ENCODE results near the gene JAG2. TPM values are rescaled to one million over a fixed set of nuclear protein-coding genes. Genes with fewer than 3 reads are reported as not detected.
"Not testable (repeated sequence)": the region's sequence is repeated elsewhere in the genome, so short reads cannot be mapped to it uniquely, and the experiment has no call there.

Gene JAG2
- polyA plus RNA-seq, 2 donors = 18.7 to 32.4 TPM

DNA sequence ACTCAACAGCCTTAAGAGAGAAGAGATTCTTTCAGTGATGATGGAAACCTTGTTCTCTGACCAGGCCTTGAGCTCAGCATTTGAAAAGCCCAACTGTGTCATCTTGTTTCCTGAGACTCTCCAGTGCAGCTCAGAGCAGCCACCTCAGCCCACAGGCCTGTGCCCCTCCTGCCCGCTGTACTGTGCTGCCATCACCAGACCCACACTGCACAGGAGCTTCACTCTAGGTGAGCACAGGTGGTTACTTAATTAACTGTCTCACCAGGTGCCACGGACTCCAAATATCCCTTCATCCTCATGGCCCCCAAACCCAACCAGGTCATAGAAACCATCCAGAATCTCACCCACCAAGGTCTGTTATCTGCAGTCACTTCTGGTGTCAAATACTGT is 51.3 kb downstream of the JAG2 start:
- Histone ChIP-seq H3K4me1 (ENCODE audit: control insufficient read depth in 2 of 2, insufficient read depth in 2 of 2, low read length in 1 of 2) (peaks cover 5 to 9% of the 10 kb centered on the region in 2 donors), H3K4me3 (ENCODE audit: low read depth in 1 of 2, low read length in 2 of 2) (no peak overlapping the region), H3K36me3 (ENCODE audit: control insufficient read depth in 2 of 2, insufficient read depth in 2 of 2, low read length in 1 of 2) (no peaks in the 10 kb centered on the region), H3K9me3 (ENCODE audit: control insufficient read depth in 2 of 2, insufficient read depth in 1 of 2, low read depth in 1 of 2, low read length in 1 of 2) (peaks cover 3 to 11% of the 10 kb centered on the region in 2 donors), H3K27me3 (ENCODE audit: control insufficient read depth in 1 of 2, insufficient read depth in 2 of 2, low read length in 2 of 2) (no peaks in the 10 kb centered on the region), H3K27ac (ENCODE audit: low read depth in 2 of 2, low read length in 1 of 2) (no peak overlapping the region)
- 88 to 96% methylated on average over 2 of the region's 2 CpGs for WGBS, 2 donors

DNA sequence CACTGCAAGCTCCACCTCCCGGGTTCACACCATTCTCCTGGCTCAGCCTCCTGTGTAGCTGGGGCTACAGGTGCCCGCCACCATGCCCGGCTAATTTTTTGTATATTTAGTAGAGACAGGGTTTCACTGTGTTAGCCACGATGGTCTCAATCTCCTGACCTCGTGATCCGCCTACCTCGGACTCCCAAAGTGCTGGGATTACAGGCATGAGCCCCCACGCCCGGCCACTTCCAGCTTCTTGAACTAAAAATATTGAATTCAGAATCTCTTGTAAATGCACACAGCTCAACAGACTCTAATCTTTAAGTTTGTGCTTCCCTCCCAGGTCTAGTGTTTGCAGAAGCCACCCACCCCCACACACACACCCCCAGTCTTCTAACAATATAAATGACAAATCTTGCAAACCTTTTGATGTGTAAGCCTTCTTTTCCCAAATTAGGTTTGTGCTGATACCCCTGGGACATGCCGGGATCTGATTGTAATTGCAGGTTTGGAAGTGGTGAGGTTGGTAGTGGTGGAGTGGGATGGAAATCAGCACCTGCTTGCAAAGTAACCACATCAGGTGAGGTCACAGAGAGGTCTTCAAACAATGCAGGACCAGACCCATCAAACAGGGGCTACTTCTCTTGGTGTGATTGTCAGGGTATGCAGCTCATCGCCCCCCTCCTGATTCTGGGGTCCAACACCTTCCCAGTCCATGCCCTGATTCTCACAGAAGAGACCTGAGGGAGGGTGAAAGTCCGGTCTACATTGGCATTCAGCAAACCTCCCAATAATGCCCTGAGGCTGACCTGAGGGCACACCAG is 51.9 kb downstream of the JAG2 start:
- peaks cover 5 to 9% of the 10 kb centered on the region in 2 donors for H3K4me1 ChIP-seq (ENCODE audit: control insufficient read depth in 2 of 2, insufficient read depth in 2 of 2, low read length in 1 of 2)
- no peaks in the 10 kb centered on the region for H3K36me3 ChIP-seq (ENCODE audit: control insufficient read depth in 2 of 2, insufficient read depth in 2 of 2, low read length in 1 of 2)
- WGBS, 2 donors = 85% methylated on average over 12 of the region's 12 CpGs

DNA sequence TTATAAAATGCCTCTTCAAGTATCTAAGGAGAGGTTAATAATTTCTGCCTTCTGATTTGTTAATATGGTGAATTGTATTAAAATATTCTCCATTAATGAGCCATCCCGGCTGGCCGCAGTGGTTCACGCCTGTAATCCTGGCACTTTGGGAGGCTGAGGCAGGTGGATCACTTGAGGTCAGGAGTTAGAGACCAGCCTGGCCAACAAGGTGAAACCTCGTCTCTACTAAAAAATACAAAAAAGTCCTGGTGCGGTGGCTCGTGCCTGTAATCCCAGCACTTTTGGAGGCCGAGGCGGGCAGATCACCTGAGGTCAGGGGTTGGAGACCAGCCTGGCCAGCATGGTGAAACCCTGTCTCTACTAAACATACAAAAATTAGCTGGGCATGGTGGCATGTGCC is 59.3 kb downstream of the JAG2 start:
- not testable (repeated sequence) for H3K9me3 ChIP-seq (ENCODE audit: control insufficient read depth in 2 of 2, insufficient read depth in 1 of 2, low read depth in 1 of 2, low read length in 1 of 2); H3K27me3 ChIP-seq (ENCODE audit: control insufficient read depth in 1 of 2, insufficient read depth in 2 of 2, low read length in 2 of 2); H3K27ac ChIP-seq (ENCODE audit: low read depth in 2 of 2, low read length in 1 of 2); H3K36me3 ChIP-seq (ENCODE audit: control insufficient read depth in 2 of 2, insufficient read depth in 2 of 2, low read length in 1 of 2); H3K4me3 ChIP-seq (ENCODE audit: low read depth in 1 of 2, low read length in 2 of 2); H3K4me1 ChIP-seq (ENCODE audit: control insufficient read depth in 2 of 2, insufficient read depth in 2 of 2, low read length in 1 of 2)
- WGBS, 2 donors = 90 to 91% methylated on average over 8 of the region's 8 CpGs

More for the DNA sequence above, 51.9 kb downstream of the JAG2 start:
- Histone ChIP-seq H3K4me3 (ENCODE audit: low read depth in 1 of 2, low read length in 2 of 2) (no peak overlapping the region), H3K9me3 (ENCODE audit: control insufficient read depth in 2 of 2, insufficient read depth in 1 of 2, low read depth in 1 of 2, low read length in 1 of 2) (peaks cover 3 to 6% of the 10 kb centered on the region in 2 donors), H3K27ac (ENCODE audit: low read depth in 2 of 2, low read length in 1 of 2) (no peak overlapping the region), H3K27me3 (ENCODE audit: control insufficient read depth in 1 of 2, insufficient read depth in 2 of 2, low read length in 2 of 2) (no peaks in the 10 kb centered on the region)

DNA sequence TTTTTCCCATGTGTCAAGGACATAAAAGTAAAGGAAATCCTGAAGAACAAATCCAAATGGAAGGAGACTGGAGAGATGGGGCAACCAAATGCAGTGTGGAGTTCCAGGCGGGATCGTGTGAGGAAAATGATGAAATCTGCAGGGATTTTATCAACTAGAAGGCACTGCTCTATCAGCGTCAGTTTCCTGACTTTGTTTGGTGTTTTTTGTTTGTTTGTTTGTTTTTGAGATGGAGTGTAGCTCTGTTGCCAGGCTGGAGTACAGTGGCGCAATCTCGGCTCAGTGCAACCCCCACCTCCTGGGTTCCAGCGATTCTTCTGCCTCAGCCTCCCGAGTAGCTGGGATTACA is 60.1 kb downstream of the JAG2 start:
- Histone ChIP-seq H3K27ac (ENCODE audit: low read depth in 2 of 2, low read length in 1 of 2) (no peak overlapping the region), H3K4me1 (ENCODE audit: control insufficient read depth in 2 of 2, insufficient read depth in 2 of 2, low read length in 1 of 2) (no peaks in the 10 kb centered on the region), H3K36me3 (ENCODE audit: control insufficient read depth in 2 of 2, insufficient read depth in 2 of 2, low read length in 1 of 2) (no peaks in the 10 kb centered on the region), H3K4me3 (ENCODE audit: low read depth in 1 of 2, low read length in 2 of 2) (no peak overlapping the region), H3K9me3 (ENCODE audit: control insufficient read depth in 2 of 2, insufficient read depth in 1 of 2, low read depth in 1 of 2, low read length in 1 of 2) (no peaks in the 10 kb centered on the region), H3K27me3 (ENCODE audit: control insufficient read depth in 1 of 2, insufficient read depth in 2 of 2, low read length in 2 of 2) (no peaks in the 10 kb centered on the region)
- WGBS, 2 donors = 80 to 82% methylated on average over 7 of the region's 7 CpGs

DNA sequence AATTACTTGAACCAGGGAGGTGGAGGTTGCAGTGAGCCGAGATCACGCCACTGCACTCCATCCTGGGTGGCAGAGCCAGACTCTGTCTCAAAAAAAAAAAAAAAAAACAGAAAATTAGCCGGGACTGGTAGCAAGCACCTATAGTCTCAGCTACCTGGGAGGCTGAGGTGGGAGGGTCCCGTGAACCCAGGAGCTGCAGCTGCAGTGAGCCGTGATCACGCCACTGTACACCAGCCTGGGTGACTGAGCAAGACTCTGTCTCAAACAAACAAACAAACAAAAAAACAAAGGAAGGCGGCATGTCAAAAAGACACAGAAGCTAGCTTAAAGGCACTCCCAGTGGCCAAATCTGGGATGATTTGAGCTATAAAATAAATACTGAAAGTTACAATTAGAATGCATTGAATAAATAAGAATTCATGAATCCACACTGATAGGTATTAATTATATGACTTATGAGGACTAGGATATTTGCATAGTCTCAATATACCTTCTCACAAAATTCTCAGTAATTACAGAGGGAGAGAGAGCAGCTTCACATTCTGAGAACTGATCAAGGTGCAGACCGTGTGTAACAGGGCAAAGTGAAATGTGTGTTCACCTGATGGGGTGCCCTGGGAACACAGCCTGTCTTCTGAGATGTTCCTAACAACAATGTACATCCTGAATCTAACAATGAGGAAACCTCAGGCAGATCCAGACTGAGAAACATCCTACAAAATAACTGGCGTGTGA is 60.6 kb downstream of the JAG2 start:
- no peaks in the 10 kb centered on the region for H3K9me3 ChIP-seq (ENCODE audit: control insufficient read depth in 2 of 2, insufficient read depth in 1 of 2, low read depth in 1 of 2, low read length in 1 of 2)
- H3K27me3 ChIP-seq (ENCODE audit: control insufficient read depth in 1 of 2, insufficient read depth in 2 of 2, low read length in 2 of 2) = no peaks in the 10 kb centered on the region
- no peak overlapping the region for H3K27ac ChIP-seq (ENCODE audit: low read depth in 2 of 2, low read length in 1 of 2)
- H3K4me3 ChIP-seq (ENCODE audit: low read depth in 1 of 2, low read length in 2 of 2) = no peak overlapping the region
- no peaks in the 10 kb centered on the region for H3K36me3 ChIP-seq (ENCODE audit: control insufficient read depth in 2 of 2, insufficient read depth in 2 of 2, low read length in 1 of 2)
- H3K4me1 ChIP-seq (ENCODE audit: control insufficient read depth in 2 of 2, insufficient read depth in 2 of 2, low read length in 1 of 2) = no peaks in the 10 kb centered on the region
- WGBS, 2 donors = 61 to 79% methylated on average over 9 of the region's 9 CpGs

DNA sequence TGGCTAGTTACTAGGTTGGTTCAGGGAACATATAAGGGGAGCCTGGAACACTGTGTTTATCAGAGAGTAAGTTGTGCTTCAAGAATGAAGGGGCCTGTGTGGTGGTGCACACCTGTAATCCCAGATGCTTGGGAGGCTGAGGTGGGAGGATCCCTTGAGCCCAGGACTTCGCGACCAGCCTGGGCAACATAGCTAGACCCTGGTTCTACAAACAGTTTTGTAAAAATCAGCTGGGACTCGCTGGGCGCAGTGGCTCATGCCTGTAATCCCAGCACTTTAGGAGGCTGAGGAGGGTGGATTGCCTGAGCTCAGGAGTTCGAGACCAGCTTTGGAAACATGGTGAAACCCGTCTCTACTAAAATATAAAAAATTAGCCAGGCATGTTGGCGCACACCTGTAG is 61.2 kb downstream of the JAG2 start:
- H3K4me1 ChIP-seq (ENCODE audit: control insufficient read depth in 2 of 2, insufficient read depth in 2 of 2, low read length in 1 of 2) = no peaks in the 10 kb centered on the region
- no peaks in the 10 kb centered on the region for H3K27me3 ChIP-seq (ENCODE audit: control insufficient read depth in 1 of 2, insufficient read depth in 2 of 2, low read length in 2 of 2)
- 95% methylated on average over 7 of the region's 7 CpGs for WGBS, 2 donors
- no peak overlapping the region for H3K27ac ChIP-seq (ENCODE audit: low read depth in 2 of 2, low read length in 1 of 2)
- no peak overlapping the region for H3K4me3 ChIP-seq (ENCODE audit: low read depth in 1 of 2, low read length in 2 of 2)
- H3K36me3 ChIP-seq (ENCODE audit: control insufficient read depth in 2 of 2, insufficient read depth in 2 of 2, low read length in 1 of 2) = no peaks in the 10 kb centered on the region
- H3K9me3 ChIP-seq (ENCODE audit: control insufficient read depth in 2 of 2, insufficient read depth in 1 of 2, low read depth in 1 of 2, low read length in 1 of 2) = no peaks in the 10 kb centered on the region

DNA sequence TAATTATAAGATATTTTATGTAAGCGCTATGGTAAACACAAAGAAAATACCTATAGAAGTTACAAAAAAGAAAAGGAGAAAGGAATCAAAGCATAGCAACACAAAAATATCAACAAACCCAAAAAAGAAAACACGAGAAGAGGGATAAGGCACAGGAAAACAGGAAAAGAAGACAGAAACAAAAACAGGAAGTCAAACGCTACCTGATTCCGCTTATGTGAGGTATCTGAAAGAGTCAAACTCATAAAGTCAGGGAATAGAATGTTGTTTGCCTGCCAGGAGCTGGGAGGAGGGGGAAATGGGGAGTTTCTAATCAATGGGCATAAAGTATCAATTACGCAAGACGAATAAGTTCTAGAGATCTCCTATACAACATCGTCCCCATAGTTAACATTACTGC is 63.4 kb downstream of the JAG2 start:
- Histone ChIP-seq H3K4me1 (ENCODE audit: control insufficient read depth in 2 of 2, insufficient read depth in 2 of 2, low read length in 1 of 2) (peaks cover 0 to 3% of the 10 kb centered on the region in 2 donors), H3K4me3 (ENCODE audit: low read depth in 1 of 2, low read length in 2 of 2) (no peak overlapping the region), H3K9me3 (ENCODE audit: control insufficient read depth in 2 of 2, insufficient read depth in 1 of 2, low read depth in 1 of 2, low read length in 1 of 2) (no peaks in the 10 kb centered on the region), H3K36me3 (ENCODE audit: control insufficient read depth in 2 of 2, insufficient read depth in 2 of 2, low read length in 1 of 2) (no peaks in the 10 kb centered on the region), H3K27ac (ENCODE audit: low read depth in 2 of 2, low read length in 1 of 2) (no peak overlapping the region), H3K27me3 (ENCODE audit: control insufficient read depth in 1 of 2, insufficient read depth in 2 of 2, low read length in 2 of 2) (no peaks in the 10 kb centered on the region)
- 71 to 82% methylated on average over 7 of the region's 7 CpGs for WGBS, 2 donors

DNA sequence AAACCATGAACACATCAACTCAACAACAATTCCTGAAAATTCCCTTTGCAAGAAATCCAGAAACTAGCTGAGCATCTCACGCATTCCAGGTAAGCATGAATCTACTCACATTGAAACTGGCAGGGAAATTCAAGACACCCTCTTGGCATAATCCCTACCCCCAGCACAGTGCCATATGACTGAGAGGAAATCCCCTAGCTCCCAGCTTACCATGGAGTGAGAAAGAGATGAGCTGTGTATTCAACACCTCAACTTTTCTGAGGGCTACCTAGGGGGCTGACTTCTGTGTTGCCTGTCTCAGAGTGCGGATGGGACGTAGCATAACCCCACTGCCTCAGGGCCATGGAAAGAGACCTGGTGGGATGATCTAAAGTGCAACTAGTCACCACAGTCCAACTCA is 65.7 kb downstream of the JAG2 start:
- H3K4me1 ChIP-seq (ENCODE audit: control insufficient read depth in 2 of 2, insufficient read depth in 2 of 2, low read length in 1 of 2) = peaks cover 0 to 3% of the 10 kb centered on the region in 2 donors
- H3K9me3 ChIP-seq (ENCODE audit: control insufficient read depth in 2 of 2, insufficient read depth in 1 of 2, low read depth in 1 of 2, low read length in 1 of 2) = peaks cover 0 to 4% of the 10 kb centered on the region in 2 donors
- no peaks in the 10 kb centered on the region for H3K36me3 ChIP-seq (ENCODE audit: control insufficient read depth in 2 of 2, insufficient read depth in 2 of 2, low read length in 1 of 2)
- H3K4me3 ChIP-seq (ENCODE audit: low read depth in 1 of 2, low read length in 2 of 2) = no peak overlapping the region
- 72 to 84% methylated on average over 3 of the region's 3 CpGs for WGBS, 2 donors
- no peak overlapping the region for H3K27ac ChIP-seq (ENCODE audit: low read depth in 2 of 2, low read length in 1 of 2)
- H3K27me3 ChIP-seq (ENCODE audit: control insufficient read depth in 1 of 2, insufficient read depth in 2 of 2, low read length in 2 of 2) = no peaks in the 10 kb centered on the region

DNA sequence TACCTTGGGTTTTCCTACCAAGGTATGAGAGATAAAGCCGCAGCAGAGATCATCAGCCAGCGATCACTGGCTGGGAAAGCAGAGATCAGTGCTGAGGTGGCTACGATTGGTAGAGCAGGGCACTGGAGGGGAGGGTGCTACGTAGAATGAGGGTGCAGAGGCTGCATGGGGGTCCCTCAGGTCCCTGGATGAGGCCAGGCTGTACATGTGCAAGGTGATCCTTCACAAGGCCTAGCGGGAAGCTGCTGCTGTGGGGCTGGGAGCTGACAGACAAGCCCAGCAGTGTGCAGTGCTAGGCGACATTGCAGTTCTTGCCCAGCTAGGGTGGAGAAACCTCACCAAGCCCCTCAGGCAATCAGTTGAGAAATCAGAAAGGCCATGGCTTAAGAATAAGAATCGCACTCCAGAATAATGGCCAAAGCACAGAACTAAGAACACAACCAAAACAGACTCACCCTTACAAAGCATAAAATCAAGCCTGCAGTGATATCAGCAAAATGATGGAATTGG is 66.2 kb downstream of the JAG2 start:
- Histone ChIP-seq H3K27ac (ENCODE audit: low read depth in 2 of 2, low read length in 1 of 2) (no peak overlapping the region), H3K4me1 (ENCODE audit: control insufficient read depth in 2 of 2, insufficient read depth in 2 of 2, low read length in 1 of 2) (peaks cover 2 to 6% of the 10 kb centered on the region in 2 donors), H3K27me3 (ENCODE audit: control insufficient read depth in 1 of 2, insufficient read depth in 2 of 2, low read length in 2 of 2) (no peaks in the 10 kb centered on the region)

More for the DNA sequence above, 66.2 kb downstream of the JAG2 start:
- no peak overlapping the region for H3K4me3 ChIP-seq (ENCODE audit: low read depth in 1 of 2, low read length in 2 of 2)
- 67 to 80% methylated on average over 7 of the region's 7 CpGs for WGBS, 2 donors
- H3K36me3 ChIP-seq (ENCODE audit: control insufficient read depth in 2 of 2, insufficient read depth in 2 of 2, low read length in 1 of 2) = no peaks in the 10 kb centered on the region
- H3K9me3 ChIP-seq (ENCODE audit: control insufficient read depth in 2 of 2, insufficient read depth in 1 of 2, low read depth in 1 of 2, low read length in 1 of 2) = peaks cover 0 to 4% of the 10 kb centered on the region in 2 donors
